CD4-positive, alpha-beta T cell treated with Interferon alpha-2 for 1 hour (primary cell): ENCODE measurements around the gene KIAA0930.
"Not testable (repeated sequence)": the region's sequence is repeated elsewhere in the genome, so short reads cannot be mapped to it uniquely, and the experiment has no call there.

Experiments used
- DNase-seq, 2 donors: peaks; one replicate each; pipeline ENCODE4 v3.0.0-alpha.2; 2020 to 2022

The KIAA0930 gene

DNA sequence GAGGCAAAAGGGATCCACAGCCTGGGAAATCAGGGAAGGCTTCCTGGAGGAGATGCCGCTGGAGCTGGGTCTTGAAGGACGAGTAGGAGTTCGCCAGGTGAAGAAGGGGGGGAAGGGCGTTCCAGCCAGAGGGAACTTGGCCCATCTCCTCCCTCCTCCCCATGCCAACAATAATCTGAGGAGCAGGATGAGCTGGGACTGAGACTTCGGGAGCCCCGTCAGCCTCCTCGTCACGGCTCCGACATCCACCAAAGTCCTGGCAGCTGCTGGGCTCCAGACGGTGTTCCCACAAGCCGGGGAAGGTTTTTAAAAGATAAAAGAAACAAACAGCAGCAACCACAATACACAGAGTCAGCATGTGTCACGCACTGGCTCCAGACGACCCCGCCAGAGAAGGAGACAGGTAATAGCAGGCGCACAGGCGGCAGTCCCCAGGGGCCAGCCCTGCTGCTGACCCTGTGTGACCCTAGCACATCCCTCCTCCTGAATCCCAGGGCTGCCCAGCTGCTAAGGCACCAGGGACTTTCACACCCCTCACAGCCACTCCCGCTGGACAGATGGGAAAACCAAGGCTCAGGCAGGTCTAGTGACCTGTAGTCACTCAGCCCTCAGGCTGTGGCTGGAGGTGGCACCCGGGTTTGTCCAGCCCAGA lies 39.7 kb downstream of the KIAA0930 start:
- DNase-seq: no peak

DNA sequence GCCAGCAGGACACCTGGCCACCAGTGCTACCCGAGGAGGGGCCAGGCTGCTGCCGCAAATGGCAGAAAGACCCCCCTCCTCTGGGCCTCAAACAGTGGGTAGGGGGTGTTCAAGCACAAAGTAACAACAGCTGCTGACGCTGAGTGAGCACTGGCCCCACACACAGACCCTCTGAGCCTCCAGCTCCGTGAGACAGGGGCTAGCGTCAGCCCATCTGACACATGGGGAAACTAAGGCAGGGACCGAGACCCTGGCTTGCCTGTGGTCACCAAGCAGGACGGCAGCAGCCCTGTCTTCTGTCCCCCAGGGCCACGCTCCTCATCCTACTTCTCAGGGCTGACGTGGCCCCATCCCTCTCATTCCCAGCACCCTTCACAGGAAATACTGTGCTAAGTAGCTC lies 40.5 kb downstream of the KIAA0930 start:
- DNase-seq: no peak

DNA sequence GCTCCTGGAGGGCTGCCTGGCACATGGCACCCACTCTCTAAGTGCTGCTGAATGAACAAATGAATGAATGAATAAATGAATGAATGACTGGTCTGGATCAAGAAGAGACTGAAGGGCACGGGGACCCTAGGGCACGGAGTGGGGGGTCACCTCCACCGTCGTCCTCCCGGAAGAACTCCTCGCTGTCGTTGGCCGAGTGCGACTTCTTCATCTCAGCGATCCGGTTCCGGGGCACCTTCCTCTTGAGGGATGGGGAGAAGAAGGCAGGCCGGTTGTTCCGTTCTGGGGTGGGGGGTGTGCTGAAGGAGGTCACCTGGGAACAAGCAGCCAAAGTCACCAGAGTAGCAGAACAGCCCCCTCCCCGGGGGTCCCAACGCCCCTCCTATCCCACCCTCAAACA lies 41.0 kb downstream of the KIAA0930 start:
- no peak for DNase-seq

DNA sequence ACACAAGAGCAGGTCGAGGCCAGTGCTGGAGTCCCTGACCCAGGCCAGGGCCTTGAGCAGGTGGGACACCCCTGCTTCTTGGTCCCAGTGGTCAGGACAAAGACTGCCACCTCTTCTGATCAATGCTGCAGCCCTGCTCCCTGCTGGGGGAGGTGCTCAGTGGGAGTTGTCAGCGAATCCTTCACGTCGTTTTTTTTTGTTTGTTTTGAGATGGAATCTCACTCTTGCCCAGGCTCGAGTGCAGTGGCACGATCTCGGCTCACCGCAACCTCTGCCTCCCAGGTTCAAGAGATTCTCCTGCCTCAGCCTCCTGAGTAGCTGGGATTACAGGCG lies 42.3 kb downstream of the KIAA0930 start:
- DNase-seq: no peak

DNA sequence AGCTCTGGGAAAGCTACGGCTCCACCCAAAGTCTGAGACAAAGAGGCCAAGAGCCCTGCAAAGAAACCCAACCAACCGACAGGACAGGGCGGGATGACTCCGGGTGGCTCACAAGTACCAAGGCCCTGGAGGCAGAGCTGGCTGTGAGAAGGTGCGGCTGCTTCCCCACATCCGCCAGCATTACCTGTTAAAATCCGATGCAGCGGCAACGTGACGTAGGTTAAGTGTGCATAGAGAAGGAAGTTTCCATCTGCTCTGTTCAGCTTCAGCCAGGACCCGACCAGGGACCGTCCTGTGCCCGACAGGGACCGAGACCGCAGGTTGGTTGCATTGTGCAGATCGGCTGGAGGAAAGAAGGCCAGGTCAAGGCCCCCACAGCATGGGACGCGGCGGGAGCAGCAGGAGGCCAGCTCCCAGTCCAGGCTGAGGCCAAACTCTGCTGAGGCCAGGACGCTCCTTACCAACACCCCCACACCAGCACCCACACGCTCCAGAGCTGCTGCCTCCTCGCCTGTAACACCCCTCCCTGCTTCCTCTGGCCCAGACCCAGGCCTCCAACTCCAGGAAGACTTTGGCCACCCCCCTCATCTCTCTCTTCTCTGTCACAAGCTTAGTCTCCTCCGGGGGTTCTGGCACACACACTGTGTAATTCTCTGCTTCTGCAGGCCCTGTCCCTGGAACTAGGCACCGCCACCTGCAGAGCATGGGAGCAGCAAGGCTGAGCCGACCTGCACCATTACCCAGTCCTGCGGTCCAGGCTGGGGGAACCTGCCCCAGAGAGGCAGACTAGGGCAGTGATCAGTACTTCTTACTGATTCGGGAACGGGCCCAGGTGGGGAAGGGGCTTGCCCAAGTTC lies 42.9 kb downstream of the KIAA0930 start:
- DNase-seq: no peak

DNA sequence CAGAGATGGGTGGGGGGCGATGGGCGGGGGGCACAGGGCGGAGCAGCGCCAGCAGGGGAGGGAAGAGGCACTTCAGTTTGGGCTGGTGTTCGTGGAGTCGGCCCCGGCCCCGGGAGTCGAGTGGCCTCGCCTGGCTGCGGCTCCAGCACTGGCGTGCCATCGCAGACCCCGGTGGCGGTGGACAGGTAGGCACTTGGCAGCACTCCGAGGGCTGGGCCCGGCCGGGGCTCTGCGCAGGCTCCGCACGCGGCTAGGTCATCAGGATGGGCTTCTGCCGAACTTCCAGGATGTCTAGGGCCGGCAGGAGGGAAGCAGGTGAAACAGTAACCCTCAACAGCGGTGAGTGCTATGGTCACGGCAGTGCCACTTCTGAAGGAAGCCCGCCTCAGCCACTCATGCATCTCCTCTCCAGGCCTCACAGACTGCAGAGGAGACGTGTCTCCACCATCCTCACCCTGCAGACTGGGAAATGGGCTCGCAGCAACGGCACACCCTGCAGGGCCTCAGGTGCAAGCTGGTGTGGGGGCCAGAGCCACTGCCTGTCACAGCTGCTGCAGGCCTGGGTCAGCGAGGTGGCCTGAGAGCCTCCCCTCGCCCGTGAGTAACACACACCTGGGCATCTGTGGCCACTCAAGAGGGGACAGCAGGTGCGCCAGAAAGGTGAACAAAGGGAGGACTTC lies 43.6 kb downstream of the KIAA0930 start:
- no peak for DNase-seq

DNA sequence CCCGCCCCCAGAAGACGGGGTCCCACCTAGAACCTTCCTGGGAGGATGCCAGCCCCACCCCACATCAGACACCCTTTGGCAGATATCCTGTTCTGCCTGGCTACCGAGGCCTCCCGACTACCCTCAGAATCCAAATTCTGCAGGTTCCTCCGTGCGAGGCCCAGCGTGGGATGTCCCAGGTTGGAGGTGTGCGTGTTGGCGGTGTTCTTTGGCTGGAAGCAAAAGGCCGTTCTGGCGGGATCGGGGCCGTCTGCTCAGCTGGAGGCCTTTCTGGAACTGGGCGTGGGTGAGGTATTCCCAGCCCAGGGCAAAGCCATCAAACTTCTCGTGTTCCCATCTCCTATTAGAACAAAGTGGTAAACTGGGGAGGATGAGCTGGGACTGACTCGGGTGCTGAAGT lies 44.4 kb downstream of the KIAA0930 start:
- DNase-seq: no peak

DNA sequence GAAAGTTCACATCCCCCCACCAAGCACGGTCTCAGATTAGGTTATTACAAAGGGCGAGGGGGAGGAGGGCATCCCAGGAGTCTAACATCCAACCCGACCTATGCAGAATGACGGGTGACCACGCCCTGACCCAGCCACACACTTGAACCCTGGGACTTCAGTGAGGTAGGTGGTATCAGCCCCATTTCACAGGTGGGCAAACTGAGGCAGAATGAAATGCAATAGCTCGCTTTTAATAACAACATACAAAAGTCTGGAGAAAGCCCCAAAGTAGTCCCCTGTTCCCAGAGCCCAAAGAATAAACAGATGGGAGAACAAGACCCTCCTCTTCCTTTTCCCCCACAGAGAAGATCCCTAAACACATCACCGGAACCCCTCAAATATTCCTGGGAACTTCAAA lies 45.1 kb downstream of the KIAA0930 start:
- DNase-seq: no peak

DNA sequence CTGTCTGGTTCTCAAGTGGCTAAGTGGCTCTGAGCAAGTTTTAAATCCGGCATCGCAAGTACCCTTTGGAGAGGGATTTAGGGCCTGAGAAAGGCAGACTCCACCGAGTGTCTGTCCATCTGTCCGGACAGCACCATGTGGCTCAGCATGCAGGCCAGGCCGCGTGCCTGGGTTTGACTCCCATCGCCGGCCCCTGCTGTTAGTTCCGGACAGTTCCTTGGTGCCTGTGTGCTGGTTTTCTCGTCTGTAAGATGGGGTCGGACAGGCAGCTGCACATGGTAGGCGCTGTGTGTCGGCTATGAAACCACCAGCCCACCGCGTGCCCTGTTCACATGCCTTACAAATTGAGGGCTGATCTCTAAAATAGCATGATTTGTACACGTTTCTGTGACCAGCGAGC lies 46.0 kb downstream of the KIAA0930 start:
- DNase-seq: no peak

DNA sequence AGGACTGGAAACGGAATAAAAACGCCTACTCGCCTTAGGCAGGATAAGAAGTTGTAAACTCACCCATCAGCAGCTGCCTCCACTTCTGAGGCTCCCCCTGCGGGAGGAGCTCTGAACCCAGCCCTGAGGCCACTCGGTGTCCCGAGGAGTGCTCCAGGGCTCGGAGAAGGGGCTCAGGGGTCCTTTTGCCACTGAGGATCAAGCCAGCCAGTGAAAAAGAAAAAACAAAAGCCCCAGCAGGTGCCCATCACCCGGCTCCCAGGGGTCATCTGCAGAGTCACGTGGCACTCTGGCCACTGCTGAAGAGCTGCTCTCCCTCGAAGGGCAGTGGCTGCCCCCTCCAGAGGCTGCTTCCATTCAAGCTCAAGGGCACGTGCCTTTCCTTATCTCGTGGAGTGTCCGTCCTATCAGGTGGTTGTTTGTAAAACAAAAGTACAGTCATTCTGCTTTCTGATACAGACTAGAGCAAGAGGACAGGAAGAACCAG lies 48.0 kb downstream of the KIAA0930 start:
- DNase-seq: no peak

DNA sequence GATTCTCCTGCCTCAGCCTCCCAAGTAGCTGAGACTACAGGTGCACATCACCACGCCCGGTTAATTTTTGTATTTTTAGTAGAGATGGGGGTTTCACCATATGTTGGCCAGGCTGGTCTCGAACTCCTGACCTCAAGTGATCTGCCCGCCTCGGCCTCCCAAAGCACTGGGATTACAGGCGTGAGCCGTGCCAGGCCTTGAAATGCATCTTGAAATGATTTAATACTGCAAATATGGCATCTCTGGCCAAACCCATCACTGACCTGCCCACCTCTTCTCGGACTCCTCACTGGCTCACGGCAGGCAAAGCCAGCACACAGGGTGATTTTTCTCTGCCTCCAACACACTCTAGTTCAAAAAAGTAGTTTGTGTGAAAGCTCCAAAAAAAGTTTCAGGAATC lies 48.9 kb downstream of the KIAA0930 start:
- not testable (repeated sequence) for DNase-seq

DNA sequence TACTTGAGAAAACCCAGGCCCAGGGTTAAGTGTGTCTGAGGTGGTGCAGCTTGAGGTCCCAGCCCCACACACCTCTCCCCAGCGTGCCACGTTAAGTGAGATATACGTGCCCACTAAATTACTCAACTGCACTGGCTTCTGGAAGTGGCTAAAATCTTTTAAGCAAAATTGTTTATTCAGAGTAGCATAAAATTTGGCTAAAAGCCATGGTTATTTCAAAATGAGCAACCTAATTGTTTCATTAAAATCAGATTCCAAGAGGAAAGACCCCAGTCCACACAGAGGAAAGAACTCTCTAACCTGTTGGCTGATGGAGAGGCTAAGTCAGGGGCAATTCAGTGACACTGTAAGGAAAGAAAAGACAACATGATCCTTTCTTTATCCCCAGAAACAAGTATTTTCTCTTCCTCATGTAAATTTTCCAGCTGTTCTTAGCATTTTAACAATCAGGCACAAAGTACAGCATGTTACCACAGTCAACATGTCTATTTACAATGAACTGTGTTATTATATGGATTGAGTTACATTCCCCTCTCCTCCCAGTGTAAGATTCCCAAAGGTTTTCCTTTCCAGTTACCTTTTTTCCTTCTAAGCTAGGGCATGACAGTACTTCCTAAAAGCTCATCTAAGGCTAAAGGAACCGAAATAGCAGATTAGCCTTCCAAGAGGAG lies 50.4 kb downstream of the KIAA0930 start:
- no peak for DNase-seq

DNA sequence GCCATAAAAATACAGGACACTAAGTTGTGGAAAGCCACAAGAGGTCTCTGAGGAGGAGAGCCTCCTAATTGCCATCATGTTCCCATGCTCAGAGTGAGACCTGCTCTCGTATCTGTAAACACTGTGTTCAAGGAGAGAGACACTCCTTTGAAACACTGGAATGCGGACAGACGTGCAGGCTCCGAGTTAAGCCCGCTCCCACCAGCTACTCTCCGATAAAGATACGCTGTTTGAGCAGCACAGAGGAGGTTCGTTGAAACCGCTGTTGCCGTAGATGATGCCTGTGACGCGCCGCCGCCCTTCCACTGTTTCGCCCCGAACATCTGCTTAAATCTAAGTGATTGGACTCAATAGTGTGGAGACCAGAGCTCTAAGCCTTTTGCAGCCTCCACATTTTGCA lies 51.9 kb downstream of the KIAA0930 start:
- DNase-seq: no peak

DNA sequence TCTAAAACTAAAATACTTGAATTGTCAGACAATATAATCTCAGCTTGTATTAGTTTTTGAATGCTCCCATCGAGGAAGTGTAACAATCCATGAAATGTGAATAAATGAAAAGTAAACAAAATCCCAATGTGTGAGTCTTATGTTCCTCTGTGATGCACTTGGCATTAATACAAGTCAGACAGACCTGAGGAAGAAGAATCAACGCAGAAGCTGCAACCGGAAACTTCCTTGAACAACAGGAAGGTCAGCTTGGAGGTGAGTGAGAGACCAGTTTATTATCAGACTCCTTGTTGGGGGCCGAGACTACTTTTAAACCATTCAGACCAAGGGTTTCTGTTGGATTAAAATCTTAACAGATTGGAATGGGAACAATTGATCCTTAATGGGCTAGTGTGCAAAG lies 52.8 kb downstream of the KIAA0930 start:
- DNase-seq: no peak

DNA sequence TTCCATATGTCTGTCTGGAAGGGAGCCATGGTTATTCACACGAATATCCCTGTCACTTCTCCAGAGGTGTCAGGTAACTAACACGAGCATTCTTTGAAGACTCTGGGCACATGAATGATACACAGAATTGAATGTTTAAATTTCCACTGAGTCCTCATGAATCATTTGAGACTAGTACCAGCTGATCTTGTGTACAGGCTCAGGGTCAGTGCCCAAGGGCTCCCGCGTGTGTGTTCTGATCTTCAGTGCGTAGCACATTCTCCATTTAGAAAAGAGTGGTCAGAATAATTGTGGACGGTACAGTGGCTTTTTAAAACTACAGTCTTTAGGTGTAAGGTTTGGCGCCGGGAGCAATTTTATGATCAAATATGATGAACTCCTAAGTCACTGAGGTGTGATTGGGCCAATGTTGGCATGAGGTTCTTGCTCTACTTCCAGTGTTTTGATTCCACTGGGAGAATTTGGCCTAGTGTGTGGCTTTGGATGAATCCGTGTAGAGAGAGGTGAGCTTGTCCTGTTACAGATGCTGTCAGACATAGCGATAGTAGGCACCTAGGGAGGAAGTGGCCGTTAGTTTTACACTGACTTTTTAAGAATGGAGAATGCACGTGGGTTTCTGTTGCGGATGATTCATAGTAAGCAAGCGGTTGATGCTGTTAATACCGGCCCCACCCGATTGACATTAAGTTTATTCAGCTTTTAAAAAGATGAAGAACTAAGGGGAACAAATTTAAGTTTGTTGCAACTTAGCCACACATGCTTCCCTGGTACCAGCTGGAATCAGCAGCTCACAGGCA lies 54.8 kb downstream of the KIAA0930 start:
- no peak for DNase-seq

DNA sequence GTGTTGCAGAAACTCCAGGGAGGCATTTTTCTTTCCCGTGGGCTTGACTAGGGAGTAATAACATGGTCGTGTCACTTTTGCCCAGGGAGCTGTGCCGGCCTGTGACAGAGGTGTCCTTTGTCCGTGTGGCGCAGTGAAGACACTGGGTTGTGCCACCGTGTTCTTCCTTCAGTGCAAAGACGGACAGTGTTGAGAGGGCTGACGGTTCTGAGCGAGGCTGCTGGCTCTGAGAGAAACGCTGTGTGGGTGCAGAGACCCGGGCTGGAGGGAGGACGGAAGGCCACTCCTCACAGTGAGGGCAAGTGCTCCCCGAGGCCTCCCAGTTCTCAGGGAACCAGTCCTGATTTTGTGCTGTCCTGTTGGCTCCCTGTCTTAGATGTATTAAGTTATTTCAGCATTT lies 56.7 kb downstream of the KIAA0930 start:
- no peak for DNase-seq

DNA sequence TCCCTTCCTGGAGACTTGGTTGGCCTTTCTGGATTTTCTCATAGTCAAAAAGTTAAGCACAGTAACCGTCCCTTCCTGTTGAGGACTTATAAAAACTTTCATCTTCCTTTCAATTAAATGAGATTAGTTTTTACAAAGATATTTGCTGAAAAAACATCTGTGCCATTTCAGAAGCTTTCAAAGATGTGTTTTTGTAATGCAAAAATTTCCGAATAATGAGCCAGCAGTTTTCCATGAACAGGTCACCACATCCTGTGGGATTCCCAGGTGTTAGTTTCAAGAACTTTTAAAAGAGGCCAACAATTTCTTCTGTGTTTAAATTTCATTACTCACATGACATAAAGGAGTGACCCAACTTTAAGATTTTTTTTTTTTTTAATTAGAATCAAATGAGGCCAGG lies 58.9 kb downstream of the KIAA0930 start:
- DNase-seq: no peak

DNA sequence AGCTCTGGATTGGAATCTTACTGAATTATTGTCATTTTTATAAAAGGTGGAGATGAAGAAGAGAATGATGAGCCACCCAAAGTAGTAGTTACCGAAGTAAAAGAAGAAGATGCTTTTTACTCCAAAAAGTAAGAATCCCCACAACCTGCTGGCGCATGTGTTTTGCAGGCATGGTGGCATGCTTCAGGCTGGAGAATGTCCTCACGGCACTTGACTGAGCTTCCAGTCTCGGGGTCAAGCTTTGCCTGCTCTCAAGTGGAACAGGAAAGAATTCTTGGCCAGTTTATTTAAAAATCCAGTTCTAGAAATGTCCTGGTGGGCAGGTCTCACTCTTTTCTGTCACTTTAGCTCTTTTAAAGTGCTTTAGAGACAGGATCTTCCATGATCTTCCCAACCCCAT lies 59.5 kb downstream of the KIAA0930 start:
- no peak for DNase-seq

DNA sequence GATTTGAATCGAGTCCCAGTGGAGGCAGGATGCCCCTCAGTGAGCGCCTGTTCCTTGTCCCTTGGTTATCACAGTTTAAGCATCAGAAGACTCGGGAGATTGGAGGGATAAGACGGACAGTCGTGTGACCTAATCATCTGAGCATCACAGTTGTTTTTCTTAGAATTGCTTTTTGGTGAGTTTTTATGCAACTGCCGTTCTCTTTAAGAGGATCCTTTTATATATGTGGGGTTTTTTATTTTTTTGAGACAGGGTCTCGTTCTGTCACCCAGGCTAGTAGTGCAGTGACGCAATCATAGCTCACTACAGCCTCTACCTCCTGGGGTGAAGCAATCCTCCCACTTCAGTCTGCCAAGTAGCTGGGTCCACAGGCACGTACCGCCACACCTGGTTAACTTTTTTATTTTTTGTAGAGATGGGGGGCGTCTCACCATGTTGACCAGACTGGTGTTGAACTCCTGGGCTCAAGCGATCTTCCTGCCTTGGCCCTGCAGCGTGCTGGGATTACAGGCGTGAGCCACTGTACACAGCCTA lies 60.5 kb downstream of the KIAA0930 start:
- DNase-seq: no peak

DNA sequence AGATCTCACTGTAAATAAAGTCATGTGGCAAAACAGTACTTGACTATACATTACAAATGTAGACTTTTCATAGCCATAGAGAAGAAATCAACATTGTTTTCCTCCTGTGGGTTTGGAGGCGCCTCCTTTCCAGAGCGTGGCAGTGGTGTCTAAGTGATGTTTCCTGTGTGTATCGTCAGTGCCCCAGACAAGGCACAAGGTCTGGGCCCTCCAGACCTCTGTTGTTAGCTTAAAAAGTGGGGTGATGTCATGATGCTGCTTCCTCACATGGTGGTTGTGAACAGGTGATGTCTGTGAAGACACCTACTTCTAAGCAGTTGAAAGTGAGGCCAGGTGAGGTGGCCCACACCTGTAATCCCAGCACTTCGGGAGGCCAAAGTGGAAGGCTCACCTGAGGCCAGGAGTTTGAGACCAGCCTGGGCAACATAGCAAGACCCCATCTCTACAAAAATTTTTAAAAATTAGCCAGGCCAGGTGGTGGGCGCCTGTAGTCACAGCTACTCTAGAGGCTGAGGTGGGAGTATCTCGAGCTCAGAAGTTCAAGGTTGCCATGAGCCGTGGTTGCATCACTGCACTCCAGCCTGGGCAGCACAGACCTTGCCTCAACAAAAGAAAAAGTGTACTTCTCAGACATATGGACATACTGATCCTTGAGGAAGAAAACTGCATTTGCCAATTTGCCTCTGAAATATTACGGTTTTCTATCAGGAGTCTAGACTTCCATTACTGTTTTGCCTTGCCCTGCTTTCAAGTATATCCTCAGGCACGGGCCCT lies 61.2 kb downstream of the KIAA0930 start:
- peak; percentile 40 to 54 for DNase-seq

DNA sequence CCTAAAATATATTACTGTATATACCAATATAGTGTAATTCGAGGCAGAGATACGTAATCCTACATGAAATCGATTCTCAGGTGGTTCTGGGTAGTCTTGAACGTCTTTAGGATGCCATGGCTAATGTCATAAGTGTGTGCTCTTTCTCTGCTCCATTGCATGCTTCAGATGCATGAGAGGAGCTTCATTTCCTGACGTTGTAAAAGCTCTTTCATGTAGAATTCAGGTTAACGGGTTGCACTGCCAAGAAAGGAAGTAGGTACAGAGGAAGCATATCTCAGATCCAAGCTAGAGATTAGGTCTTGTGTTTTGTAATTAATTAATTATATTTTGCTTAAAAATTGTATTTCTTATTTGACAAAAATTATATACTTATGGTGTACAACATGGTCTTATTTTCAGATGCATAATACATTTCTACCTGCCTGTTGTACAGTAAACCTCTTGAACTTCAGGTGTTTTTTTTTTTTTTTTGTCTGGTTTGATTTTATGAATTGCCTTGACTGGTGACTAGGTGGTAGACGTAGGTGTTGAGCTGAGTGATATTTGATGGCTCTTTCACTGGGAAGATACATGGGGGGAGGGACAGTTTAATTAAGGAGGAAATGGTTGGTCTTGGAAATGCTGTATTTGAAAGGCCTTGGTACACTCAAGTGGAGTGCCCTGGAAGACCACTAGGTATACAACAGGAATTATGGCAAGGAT lies 67.7 kb downstream of the KIAA0930 start:
- DNase-seq: peak; percentile 46 to 74
